ENCODE measurements around the gene ZNRF1. TPM values are rescaled to one million over a fixed set of nuclear protein-coding genes. Genes with fewer than 3 reads are reported as not detected.
"Not testable (repeated sequence)": the region's sequence is repeated elsewhere in the genome, so short reads cannot be mapped to it uniquely, and the experiment has no call there.

Gene ZNRF1
- total RNA-seq, 1 donor from 2014 or later = 115 TPM

- Mint-ChIP-seq H3K36me3 (ENCODE audit: low read depth, unreplicated experiment) (no peaks in the 10 kb centered on the region), H3K4me1 (ENCODE audit: unreplicated experiment) (peaks cover 72% of the 10 kb centered on the region), H3K27ac (ENCODE audit: unreplicated experiment) (peak overlapping the region; percentile 97), H3K27me3 (ENCODE audit: unreplicated experiment) (peaks cover 1% of the 10 kb centered on the region), H3K4me3 (ENCODE audit: unreplicated experiment) (peak overlapping the region; percentile 16), H3K9me3 (ENCODE audit: unreplicated experiment) (no peaks in the 10 kb centered on the region)
- TF ChIP-seq CTCF (IDR thresholded peaks at IDR 0.05; ENCODE audit: unreplicated experiment) = no peak
- no peak for DNase-seq (ENCODE audit: low spot score)
Measured at GRCh38 chr16:75012380-75013081, 13.7 kb downstream of the ZNRF1 start.

GRCh38 chr16:75013123-75013522 lies 14.3 kb downstream of the ZNRF1 start:
- DNase-seq (ENCODE audit: low spot score); H3K4me3 Mint-ChIP-seq (ENCODE audit: unreplicated experiment); H3K27me3 Mint-ChIP-seq (ENCODE audit: unreplicated experiment); H3K9me3 Mint-ChIP-seq (ENCODE audit: unreplicated experiment); H3K36me3 Mint-ChIP-seq (ENCODE audit: low read depth, unreplicated experiment): not testable (repeated sequence)
- Mint-ChIP-seq H3K4me1 (ENCODE audit: unreplicated experiment) (peaks cover 76% of the 10 kb centered on the region), H3K27ac (ENCODE audit: unreplicated experiment) (peak overlapping the region; percentile 97)

GRCh38 chr16:75014318-75014717 lies 15.5 kb downstream of the ZNRF1 start:
- Mint-ChIP-seq H3K36me3 (ENCODE audit: low read depth, unreplicated experiment) (peaks cover 1% of the 10 kb centered on the region), H3K4me3 (ENCODE audit: unreplicated experiment) (no peak overlapping the region), H3K9me3 (ENCODE audit: unreplicated experiment) (no peaks in the 10 kb centered on the region), H3K27me3 (ENCODE audit: unreplicated experiment) (peaks cover 1% of the 10 kb centered on the region), H3K27ac (ENCODE audit: unreplicated experiment) (peak overlapping the region; percentile 38), H3K4me1 (ENCODE audit: unreplicated experiment) (peaks cover 68% of the 10 kb centered on the region)
- no peak for DNase-seq (ENCODE audit: low spot score)
- TF ChIP-seq CTCF (IDR thresholded peaks at IDR 0.05; ENCODE audit: unreplicated experiment) = no peak

- not testable (repeated sequence) for DNase-seq (ENCODE audit: low spot score); H3K27me3 Mint-ChIP-seq (ENCODE audit: unreplicated experiment); H3K4me3 Mint-ChIP-seq (ENCODE audit: unreplicated experiment); H3K9me3 Mint-ChIP-seq (ENCODE audit: unreplicated experiment)
- Mint-ChIP-seq H3K4me1 (ENCODE audit: unreplicated experiment) (peaks cover 55% of the 10 kb centered on the region), H3K36me3 (ENCODE audit: low read depth, unreplicated experiment) (peaks cover 19% of the 10 kb centered on the region), H3K27ac (ENCODE audit: unreplicated experiment) (peak overlapping the region; percentile 48)
Measured at GRCh38 chr16:75016451-75017081, 17.7 kb downstream of the ZNRF1 start.

- Mint-ChIP-seq H3K27me3 (ENCODE audit: unreplicated experiment) (peaks cover 6% of the 10 kb centered on the region), H3K4me3 (ENCODE audit: unreplicated experiment) (no peak overlapping the region), H3K36me3 (ENCODE audit: low read depth, unreplicated experiment) (peaks cover 27% of the 10 kb centered on the region), H3K9me3 (ENCODE audit: unreplicated experiment) (no peaks in the 10 kb centered on the region), H3K27ac (ENCODE audit: unreplicated experiment) (peak overlapping the region; percentile 4), H3K4me1 (ENCODE audit: unreplicated experiment) (peaks cover 46% of the 10 kb centered on the region)
- DNase-seq (ENCODE audit: low spot score) = no peak
- no peak for TF ChIP-seq CTCF (IDR thresholded peaks at IDR 0.05; ENCODE audit: unreplicated experiment)
Measured at GRCh38 chr16:75017670-75018525, 19.1 kb downstream of the ZNRF1 start.
